ENCODE measurements around the gene SERPINB1.
"Not testable (repeated sequence)": the region's sequence is repeated elsewhere in the genome, so short reads cannot be mapped to it uniquely, and the experiment has no call there.

The SERPINB1 gene

DNA sequence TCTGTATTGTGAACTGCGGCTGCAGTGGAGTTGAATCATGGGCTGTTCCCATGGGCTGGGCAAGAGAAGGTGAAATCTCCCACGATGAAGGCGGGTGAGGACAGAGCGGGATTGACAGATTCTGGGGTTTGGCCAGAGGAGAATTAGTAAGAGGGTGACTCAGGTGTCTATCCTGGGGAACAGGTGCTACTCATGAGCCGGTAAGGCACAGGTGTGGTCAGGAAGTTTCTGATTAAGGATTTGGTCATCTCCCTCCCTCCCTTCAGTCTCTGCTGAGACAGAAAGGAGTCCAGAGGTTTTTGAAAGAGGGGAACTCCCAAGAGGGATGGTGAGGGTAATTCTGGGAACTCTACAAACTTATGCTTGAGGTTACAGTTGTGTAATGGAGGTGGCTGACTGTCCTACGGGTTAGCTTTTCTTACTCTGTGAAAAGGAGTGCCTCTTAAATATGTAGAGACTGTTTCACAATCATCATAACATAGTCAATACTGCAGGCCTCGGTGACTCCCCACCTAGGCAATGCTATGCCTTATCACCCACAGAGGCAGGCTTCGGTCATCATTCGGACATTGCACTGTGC, 31.5 kb downstream of the SERPINB1 start:
- DNase-seq, result no peak

DNA sequence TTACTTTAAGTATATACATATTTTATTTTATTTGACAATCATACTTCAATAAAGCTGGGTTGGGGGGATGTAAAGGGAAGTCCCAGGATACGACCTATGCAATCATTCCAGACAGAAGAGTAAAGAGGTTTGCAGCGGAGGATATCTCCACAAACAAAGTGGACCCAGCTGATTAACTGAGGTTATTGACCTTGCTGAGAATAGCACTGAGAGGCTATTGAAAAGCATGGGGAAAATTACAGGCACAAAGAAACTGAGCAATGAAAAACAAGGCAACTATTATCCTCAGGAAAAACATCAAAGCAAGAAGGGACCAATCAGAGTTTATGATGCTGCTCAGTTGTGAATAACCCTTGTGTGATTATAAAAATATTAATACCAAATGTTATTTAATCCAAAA, 32.6 kb downstream of the SERPINB1 start:
- no peak for DNase-seq

DNA sequence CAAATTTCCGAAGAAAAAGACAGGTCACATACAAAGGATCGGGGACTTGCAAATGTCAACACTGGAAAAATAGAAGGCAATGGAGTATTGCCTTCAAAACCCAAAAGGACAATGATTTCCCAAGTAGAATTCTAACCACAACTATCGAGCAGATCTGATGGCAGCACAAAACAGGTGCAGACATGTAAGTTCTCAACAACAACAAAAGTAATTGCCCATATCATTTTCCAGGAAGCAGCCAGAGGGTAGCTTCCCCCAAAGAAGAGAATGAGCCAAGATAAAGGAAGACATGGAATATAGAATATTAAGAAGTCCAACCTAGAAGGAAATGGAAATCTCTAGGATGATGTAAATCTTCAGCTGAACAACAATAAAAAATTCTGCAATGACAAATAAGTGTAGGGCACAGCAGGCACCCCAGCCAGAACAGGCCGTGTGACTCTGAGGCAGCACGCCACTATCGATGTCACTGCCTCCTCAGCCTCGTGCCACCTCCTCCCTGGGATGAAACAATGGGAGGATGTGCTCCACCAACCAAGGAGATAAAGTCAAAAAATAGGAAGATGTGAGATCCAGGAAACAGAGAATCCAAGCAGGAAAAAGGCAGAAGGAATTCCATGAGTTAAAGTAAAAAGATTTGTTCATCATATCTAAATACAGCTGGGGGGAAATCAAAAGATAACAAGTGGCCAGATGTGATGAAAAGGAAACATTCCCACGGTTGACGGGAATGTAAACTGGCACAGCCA, 34.1 kb downstream of the SERPINB1 start:
- no peak for DNase-seq

DNA sequence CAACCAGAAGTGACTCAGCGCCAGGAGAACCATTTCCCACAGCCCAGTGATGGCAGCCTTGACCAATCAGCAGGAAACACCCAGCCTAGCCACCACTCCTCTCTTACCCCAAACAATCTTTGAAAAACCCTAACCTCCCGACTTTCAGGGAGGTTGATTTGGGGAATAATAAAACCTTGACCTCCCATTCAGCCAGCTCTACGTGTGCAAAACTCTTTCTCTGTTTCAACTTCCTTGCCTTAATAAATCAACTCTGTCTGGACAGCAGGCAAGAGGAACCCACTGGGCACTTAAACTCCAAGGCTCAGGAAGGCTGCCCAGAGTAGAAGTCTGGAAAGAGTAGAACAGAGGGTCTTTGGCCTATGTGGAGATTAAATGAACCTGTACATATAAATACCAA, 35.0 kb downstream of the SERPINB1 start:
- DNase-seq, result no peak

DNA sequence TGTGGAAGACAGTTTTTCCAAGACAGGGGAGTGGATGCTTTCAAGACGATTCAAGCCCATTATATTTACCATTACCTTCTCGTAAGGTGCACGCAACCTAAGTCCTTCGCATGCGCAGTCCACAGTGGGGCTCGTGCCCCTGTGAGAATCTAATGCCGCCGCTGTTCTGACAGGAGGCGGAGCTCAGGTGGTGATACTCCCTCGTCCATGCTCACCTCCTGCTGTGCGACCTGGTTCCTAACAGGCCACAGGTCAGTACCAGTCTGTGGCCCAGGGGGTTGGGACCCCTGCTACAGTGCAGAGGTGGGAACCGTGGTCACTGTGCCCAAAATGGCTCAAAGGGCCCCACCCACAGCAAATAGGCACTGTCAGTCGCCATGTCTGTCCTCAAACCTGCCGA, 36.6 kb downstream of the SERPINB1 start:
- DNase-seq, result no peak

DNA sequence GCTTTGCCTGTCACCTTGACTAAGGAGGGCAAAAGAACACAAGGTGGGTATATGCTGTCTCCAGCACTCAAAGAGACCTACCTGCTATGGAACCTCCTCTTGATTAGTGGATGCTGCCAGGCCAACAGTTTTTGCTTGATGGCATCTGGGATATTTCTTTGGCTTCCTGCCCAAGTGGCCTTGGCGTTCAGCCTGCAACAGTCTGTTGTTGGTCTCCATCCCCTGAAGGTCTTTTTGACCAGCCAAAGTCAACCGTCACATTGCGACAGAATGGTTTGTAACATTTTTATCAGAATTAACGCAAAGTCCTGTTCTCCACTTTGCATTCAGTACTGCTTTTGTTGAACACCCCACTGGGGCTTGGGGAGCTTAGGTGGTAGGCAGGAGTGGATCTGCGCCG, 37.1 kb downstream of the SERPINB1 start:
- no peak for DNase-seq

DNA sequence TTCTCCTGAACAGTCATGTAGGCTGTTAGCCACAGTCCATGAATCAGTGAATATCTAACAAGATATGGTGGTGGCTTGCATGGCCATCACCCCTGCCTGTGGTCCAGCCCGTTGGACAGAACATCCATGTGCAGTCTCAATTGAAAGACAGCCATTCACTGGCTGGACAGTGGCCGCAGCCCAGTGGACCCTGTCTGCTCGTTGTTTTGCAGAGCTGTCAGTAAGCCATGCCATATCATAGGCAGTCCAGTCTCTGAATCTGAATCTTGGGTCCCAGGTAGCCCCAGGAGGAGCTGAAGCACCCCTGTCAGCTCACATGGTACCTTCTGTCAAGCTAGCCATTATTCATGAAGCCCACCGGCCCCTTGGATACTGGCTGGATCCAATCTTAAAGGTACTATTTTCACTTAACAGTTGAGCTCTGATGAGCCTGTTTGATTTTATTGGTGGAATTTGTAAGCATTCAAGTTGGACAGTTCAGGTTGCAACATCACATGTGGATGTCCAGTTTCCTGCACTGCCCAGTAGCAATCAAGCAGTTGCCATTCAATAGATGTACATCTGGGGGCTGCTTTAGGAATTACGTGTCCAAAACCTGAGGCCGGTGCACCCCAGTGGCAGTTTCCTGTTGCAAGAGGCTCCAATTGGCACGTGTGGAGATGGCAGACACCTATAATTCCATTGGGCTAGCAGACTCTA, 37.8 kb downstream of the SERPINB1 start:
- DNase-seq, result no peak

DNA sequence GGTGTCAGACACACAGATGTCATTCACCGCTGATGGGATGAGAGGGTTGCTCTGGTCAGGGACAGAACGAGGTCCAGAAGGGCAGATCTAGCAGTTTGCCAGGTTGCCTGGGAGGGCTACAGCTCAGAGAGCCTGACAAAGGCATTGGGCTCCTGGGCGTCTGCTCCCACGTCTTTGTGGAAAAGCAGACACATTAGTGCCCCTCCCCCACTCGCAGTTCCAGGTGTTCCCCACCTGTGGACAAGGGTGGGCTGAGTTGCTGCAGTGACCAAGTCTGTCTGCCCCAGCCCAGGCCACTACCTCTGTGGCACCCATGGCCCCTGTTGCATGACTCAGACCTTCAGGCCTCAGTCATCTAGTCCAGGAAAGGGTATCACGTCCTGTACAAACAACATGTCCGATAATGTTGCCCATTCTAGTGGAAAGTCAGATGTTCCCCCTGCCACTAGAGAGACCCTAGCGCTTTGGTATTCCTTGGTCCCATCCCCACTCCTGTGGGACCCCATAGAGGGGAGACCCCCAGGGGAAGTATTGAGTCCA, 39.1 kb downstream of the SERPINB1 start:
- no peak for DNase-seq

DNA sequence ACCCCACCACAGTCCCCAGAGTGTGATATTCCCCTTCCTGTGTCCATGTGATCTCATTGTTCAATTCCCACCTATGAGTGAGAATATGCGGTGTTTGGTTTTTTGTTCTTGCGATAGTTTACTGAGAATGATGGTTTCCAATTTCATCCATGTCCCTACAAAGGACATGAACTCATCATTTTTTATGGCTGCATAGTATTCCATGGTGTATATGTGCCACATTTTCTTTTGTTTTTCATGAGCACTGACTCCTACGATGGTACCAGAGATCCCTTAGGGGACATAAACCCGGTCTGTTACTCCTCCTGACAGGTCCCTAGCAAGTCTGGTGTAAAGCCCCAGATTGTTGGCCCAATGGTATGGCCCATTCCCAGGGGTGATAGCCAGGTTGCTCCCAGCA, 40.0 kb downstream of the SERPINB1 start:
- not testable (repeated sequence) for DNase-seq

DNA sequence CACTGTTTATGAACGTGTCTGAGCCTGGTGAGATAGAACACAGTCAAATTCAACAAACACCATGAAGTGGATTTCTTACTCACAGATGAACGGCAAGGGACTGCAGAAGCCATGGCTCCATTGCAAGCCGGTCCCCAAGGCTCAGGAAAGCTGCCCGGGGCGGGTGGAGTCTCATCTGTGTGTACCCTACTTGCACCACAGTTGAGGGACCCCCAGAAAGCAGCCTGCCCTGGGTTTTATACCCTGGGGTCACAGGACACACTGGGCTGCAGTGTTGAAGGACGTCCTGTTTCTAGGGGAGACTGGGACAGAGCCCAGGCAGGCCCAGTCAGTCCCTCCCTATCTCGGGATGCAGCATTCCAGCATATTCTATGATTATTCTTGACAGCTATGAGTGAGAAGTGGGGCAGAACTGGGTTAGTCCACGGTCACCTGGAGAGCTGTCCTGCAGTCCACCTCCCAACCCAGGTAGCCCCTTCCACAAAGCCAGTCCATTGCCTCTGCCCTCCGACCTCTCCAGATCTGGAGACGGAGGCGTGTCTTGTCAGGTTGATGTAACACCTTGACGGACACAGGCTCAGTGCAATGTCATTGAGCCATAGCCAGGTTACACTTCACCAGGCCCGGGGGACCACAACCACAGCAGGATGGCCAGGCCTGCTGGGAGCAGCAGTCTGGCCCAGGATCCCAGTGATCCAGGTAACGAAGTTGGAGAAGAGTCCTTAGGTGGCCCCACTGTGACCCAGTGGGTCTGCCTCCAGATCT, 40.9 kb downstream of the SERPINB1 start:
- DNase-seq, result no peak

DNA sequence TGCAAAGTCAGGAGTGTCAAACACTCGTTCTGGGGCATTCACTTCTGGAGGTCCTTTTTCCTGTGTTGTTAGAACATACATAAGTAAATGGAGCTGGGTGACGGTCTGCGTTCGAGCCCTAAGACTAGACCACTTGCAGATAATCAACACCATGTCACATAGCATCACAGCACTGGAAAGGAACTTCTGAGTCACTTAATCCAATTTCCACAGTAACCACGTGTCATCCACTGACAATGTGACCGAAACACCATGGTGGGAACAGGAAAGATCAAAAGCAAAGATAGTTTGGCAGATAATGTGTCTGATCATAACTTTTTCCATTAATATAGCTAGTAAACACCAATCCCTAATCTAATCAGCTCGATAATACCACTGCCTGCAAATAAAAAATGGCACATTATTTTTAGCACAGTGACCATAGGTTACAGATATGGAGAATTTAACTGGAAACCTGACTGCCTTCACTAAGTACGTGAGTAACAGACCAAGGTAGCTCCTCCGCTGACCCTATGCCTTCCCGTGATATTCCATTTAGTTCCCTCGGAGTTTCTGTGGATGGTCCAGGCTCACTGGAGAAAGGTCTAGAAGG, 41.6 kb downstream of the SERPINB1 start:
- no peak for DNase-seq

DNA sequence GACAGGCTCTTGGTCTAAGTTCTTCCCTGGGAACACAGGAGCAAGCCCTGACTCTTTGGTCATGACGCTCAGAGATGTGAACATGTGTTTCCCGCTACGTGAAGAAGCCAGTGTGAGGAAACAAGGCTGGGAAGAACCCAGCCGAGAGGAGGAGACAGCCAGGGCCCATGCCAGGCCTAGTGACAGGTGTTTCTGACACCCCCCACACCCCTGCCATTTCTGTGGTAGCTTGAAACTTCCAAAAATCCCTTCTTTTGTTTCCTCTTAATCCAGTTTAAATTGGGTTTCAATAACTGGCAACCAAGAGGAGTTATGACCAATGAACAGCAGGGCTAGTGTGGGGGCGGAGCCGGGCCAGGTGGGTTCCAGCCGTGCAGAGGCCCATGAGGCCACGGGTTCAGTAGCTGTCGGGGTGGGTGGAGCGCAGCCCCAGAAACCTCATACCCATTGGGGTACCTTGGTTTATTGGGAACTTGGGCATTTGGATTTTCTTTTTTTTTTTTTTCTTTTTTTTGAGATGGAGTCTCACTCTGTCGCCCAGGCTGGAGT, 43.0 kb downstream of the SERPINB1 start:
- no peak for DNase-seq

DNA sequence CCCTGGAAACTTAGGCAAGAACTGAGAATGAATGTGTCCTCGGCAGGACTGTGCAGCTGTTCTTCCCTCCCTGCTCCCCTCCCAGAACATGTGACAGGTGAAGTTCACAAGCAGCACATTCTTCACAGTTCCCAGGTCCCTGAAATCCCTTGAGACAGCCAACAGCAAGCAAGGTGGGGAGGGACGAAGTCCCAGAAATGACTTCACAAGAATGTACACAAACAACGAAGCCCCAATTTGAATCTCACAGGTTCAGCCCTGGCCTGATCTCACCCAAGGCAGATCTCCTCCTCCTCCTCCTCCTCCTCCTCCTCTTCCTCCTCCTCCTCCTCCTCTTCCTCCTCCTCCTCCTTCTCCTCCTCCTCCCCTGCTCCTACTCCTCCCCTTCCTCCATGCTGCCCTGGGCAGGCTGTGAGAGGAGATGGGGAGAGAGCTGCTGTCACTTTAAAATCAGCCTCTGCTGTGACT, 44.1 kb downstream of the SERPINB1 start:
- no peak for DNase-seq

DNA sequence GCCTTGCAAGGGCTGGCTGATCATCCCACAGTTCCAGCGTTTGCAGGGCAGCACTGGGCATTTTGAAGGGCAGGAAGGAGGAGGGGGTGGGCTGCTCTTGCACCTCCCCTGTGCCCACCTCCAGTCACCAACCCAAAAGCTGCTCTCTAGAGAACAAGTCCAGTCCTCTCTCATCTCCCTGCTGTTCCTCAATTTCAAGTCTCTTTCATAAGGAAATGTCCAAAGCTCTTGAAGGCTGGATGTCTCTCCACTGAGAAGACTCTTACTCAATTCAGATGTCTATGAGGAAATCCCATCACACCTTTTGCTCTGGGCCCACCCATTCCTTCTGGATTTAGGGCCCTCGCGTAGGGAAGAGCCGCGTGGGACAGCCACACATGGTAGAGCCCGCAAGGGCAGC, 44.8 kb downstream of the SERPINB1 start:
- no peak for DNase-seq

DNA sequence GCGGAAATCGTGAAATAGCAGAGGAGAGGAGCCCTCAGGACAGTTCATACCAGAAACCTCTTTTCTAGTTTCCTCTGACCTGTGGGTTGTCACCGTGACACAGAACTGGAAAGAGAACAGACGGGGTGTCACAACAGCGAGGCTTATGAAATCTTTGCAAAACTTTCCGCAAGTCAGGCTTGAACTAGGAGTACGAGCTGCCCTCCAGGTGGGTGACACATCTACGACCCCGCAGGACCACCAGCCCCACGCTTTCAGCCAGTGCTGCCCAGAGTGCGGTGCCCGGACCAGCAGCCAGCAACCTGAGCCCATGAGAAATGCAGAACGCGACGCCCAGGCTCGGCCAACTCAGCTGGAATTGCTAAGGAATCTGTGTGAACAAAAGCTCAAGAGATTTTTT, 45.7 kb downstream of the SERPINB1 start:
- DNase-seq, result no peak

DNA sequence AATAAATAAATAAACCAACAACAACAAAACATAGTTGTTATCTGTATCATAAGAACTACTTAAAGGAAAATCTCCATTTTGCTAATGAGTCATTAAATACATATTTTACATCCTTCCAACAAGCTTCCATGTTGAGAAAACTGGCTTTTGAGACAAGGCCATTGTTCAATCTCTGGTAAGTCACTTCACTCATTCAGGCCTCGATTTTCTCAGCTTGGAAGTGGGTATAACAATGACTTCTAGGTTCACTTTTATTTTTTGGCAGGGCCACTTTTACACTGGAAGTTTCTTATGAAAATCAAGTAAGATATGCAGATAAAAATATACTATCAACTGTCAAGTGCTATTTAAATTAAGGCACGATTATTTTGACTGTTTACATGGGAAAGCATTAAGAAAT, 46.5 kb downstream of the SERPINB1 start:
- DNase-seq, result no peak

DNA sequence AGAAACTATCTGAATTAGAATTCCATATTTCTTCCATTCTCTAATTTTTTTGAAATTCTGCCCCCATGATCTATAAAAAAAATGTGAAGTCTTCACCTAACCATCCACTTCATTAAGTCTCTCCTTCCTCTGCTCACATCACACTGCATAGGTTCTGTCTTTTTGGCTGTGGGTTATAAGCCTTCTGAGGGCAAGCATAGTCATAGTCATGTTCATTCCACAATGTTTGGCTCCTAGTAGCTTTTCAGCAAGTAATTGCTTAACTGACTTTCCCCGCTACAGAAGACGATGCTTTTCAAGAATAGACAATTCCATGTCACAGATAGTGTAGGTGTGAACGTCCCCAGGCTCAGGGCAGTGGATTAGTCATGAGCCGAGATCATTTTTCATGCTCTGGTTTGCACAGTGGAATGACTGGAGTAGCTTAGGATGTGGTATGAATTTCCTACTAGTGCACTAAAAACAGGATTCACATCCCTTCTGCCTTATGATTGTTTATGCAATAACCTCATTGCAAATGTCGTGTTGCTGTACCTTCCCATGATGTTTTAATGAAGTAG, 47.4 kb downstream of the SERPINB1 start:
- no peak for DNase-seq

DNA sequence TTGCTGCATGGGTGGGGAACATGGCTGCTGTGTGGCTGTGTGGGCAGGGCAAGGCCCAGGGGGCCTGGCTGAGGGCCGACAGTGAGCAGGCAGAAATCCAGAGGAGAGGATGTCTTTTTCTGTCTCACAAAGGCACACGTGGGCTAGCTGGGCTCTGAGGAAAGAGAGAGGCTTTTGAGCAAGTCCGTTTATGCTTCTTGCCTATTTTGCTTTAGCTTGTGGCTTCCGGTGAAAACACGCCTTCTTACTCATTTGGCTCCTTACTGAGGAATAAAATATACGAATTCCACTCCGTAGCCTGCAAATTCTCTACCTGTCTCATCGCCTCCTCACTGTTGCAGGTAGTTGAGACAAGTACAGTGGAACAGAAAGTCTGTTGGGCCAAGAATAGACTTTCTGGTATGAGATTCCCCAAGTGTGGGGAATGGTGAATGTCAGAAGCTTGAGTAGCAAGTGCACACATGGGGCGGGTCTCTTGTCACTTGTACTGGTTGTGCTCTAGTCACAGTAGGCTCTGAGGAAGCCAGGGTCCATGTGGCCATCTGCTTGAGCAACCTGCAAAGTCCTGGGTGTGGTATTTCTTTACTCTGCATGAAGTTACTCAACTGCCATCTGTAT, 48.0 kb downstream of the SERPINB1 start:
- no peak for DNase-seq

DNA sequence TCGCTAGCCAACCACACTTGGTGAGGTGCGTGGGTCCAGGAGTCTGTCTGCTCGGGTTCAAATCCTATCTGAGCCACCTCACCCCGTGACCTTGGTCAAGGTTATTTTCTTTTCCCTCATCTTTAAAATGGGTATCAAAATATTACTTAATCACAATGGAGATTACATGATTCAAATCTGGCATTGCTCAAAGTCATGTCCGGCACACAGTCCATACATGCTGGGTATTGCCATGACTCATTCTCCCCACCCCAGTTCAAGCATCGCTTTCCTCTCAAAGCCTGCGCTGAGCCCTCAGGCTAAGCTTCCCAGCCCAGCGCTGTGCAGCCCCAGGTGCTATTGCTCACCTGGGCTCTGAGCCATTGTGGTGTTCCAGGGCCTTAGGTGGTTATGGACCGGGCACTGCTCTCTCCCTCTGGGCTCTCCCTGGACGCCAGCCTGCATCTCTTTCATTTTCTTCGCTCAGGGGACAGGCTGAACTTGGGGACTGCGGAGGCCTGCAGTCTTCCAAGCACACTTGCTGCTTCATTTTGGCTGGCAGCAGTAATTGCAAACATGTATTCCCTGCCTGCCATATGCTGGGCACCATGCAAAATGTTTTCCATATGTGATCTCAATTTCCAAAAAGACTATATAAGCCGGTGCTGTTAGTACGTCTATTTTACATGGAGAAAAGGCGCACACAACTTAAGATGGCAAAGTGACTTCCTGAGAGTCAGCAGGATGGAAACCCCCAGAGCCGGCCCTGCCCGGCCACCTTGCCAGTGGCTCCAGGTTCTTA, 49.1 kb downstream of the SERPINB1 start:
- no peak for DNase-seq

DNA sequence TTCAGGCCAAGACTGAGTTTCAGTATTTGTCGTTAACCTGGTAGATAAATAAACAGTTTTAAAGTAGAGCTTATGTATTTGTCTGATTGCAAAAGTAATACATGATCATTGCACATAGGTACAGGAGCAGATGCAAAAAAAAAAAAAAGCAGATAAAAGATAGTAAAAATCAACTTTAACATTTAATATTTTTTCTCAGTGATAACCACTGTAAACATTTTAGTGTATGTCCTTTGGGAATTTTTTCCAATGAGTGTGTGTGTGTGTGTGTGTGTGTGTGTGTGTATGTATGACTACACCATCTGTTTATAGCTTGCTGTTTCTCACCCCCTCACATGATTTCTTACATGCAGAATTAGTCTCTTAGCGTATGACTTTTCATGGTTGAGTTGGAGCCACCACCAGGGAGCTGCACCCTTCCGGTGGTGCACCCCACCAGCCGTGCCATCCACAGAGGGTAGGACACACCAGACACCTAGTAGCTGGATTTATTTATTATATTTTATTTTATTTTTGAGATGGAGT, 50.2 kb downstream of the SERPINB1 start:
- DNase-seq, result no peak

Measured in stimulated activated CD4-positive, alpha-beta T cell treated with anti-CD3 and anti-CD28 coated beads, Interleukin-4, amount 100 ng/mL, for 4 hours (primary cell).